Fibroblast of skin of back (primary cell): ENCODE measurements around the gene GHSR.

Experiments
- DNase-seq: peaks from one replicate; pipeline ENCODE4 v3.0.0-alpha.2; 2013

The GHSR gene

DNA sequence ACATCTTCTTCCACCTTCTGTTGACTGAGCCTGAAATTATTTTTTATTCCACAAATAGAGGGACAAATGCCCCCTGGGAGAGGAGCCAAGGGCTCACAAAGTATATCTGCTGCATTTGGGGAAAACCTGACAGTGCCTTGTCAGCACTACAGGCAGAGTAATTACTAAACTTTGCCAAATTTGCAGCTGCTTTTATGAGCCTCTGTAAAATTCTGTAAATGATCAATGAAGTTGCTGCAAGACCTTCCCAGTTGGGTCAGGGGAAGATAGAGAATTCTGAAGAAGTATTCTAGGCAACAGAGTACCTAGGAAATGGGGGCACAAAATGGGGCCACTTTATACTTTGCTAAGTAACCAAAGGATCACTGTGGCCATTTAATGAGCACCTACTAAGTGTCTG, 10.5 kb downstream of the GHSR start:
- DNase-seq, result no peak

DNA sequence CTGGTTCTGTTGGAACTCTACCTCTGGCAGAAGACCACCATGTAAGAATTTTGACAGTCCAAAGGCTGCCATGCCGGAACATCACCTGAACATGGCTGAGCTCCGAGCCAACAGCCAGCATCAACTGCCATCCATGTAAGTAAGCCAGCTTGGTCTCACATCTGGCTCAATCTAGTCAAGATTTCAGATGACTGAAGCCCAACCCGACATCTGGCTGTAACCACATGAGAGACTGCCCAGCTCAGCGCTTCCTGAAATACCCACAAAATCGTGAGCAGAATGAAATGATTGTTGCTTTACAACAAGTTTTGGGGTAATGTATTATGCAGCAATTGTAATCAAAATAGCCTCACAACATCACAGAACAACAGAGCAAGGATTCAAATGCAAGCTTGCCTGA, 32.9 kb downstream of the GHSR start:
- DNase-seq, result no peak

DNA sequence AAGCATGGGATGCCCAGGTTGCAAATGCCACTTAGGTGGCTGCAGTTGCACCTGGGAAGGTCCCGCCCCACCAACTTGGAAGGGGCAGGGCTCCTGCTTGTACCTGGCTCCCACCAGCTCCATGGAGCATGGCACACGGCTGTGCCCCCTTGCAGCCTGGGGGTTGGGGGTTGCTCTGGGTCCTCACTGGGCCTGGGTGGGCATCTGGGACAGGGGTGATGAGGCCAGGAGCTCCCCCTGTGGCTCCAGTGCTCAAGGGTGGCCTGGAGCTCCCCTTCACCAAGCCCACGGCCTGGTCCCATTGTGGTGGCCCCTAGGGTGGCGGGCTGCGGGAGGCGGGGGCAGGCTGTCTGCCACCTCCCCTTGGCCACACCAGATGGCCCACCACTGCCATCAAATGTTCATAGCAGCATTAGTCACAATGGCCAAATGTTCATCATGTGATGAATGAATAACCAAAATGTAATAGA, 36.7 kb downstream of the GHSR start:
- DNase-seq, result no peak

DNA sequence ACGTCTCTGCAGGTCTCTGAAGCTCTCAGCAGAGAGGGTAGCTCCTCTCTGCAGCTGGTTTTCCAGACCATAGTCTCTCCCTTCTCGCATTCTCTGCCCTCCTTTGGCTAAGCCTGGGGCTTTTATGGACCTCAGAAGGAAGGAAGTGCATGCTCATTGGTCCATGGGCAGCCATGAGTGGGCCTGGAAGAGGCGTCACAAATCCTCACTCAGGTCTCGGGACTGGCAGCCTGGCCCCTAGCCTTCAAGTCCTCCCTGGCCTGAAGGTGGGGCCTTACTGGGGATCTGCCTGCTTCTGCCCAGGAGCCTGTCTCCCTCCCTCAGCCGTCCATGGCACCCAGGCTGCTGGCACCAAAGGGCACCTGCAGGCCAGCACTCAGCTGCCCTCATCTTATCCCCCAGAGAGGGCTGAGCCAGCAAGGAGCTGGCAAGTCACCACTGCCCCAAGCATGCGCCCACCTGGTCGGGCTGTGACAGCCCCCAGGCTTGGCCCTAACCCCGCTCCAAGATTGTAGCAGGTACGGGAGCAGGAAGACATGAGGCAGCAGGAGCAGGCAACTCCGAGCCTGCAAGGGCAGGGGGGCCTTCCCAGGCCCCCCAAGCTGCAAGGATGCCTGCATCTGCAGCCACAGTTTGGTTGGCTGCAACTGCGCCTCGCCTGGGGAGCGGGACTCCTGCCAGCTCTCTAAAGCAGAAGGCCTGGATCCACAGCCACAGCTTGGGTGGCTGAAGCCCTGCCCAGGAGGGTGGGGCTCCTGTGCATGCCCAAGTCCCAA, 37.4 kb downstream of the GHSR start:
- DNase-seq, result no peak

DNA sequence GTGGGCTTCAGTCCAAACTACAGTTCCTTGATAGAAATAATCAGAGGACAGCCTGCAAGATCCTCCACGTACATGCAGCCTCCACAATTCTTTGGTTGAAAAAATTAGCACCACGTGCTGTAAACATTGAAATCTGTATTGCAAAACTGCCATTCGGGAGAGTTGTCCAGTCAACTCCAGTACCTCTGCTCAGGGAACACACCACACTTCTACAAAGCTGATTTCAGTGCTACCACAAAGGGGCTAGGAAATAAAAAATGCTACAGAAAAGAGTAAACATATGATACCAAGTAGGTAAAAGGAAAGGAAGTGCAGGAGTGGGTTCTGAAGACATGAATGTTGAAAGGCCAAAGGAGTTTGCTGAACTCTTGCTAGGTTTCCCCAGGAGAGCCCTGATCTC, 40.4 kb downstream of the GHSR start:
- no peak for DNase-seq

DNA sequence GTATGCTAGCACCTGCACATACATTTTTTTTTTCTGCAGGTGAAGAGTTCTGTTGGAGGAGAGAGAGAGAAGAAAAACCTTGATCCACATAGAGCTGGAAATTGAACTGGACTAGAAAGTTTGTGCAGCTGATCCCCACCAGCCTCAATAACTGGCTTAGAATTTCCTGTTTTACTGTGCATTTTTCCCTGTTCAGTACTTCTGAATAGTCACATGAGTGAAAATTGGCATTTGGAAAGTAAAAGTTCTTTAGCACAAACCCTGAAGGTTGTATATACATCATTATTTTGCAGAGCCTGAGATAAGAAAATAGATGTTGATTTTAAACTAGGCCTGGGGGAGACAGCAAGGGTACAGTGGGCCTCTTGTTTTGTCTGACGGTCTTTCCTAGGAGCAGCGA, 42.3 kb downstream of the GHSR start:
- no peak for DNase-seq

DNA sequence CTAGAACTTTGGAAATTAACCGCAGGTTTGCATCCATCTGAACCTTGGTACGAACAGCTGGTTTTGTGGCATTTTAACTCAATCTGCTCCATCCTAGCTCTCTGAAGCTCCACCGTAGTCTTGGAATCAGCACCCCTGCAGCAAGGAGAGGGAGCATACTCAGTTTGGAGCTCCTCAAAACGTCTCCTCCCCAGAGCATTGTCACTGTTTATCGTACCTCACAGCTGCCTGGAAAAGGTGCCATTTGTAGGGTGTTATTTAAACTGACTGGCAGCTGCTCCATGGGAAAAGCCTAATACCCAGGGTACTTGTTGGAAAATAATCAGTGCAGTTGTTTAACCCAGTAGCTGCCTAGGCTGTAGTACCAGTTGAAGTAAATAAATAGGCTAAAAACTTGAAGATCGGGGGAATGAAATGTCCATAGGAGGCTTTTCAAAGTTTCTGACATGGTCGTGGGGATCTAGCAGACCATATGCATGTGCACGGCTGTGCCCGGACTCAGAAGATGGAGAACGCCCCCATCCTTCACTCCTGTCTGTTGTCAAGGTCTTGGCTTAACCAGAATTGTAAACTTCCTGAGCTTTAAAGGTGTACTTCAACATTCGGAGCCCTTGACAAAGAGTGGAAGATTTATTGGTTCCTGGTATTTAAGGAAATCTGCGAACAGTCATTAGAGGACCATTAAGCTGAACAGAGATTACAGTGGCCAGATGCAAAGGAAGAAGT, 43.9 kb downstream of the GHSR start:
- no peak for DNase-seq

DNA sequence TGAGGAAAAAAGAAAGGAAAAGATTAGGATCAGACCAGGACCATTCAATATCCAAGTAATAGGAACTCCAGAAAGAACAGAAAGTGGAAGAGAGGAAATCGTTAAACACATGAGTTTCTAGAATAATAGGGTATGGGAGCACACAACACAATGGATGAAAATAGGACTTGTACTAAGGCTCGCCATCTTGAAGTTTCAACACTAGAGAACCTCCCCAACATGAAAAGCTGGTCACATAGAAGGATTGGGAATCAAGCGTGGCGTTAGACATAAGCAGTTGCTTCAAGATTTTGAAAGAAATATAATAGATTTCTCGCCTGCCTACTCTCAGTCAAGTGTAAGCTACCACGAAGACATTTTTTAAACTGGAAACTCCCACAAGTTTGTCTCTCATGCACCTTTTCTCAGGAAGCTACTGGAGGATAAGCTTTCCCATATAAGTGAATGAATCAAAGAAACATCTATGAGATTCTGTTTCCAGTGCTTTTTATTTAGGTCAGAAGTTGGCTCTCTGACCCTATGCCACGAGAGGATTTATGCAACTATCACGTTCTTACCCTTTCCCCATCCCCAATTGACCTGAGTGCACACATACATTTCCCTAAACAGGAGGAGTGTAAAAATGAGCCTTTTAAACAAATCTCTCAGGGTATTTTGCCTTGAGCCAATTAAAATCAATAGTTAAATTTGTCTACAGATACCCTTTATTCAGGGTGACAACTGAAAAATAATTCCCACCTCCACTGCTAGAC, 45.2 kb downstream of the GHSR start:
- no peak for DNase-seq

DNA sequence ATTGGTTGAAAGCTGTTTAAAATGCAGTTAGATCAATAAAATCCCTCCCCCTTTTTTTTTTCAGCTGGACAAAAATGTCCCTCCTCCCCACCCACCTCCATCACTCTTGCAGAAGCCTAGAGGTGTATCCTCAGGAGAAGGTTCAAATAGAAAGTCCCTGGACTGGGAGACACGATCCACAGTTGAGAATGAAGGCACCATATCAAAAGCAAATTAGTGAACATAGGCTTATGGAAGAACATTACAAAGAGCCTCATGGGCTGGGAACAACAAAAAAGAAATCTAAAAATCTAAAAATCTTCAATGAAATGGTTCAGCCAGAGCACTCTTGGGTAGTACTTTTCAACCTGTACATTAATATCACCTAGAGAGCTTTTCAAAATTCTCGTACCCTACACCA, 46.2 kb downstream of the GHSR start:
- DNase-seq, result no peak

DNA sequence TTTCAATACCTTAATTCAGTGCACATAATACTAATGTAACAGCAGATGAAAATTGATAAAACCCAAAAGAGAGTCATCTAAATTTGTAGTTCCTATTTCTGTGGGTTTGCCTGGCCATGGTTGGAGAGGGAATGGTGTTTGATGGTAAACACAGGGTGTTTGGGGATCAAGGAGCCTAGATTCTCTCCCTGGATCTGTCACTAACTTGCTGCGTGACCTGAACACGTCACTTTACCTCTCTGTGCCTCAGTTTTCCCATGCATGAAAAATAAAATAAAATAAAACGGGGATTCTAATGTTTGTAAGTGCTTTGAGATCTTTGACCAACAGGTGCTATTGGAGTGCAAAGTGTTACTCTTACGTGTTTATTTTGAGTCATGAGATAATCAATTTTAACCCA, 49.8 kb downstream of the GHSR start:
- no peak for DNase-seq

DNA sequence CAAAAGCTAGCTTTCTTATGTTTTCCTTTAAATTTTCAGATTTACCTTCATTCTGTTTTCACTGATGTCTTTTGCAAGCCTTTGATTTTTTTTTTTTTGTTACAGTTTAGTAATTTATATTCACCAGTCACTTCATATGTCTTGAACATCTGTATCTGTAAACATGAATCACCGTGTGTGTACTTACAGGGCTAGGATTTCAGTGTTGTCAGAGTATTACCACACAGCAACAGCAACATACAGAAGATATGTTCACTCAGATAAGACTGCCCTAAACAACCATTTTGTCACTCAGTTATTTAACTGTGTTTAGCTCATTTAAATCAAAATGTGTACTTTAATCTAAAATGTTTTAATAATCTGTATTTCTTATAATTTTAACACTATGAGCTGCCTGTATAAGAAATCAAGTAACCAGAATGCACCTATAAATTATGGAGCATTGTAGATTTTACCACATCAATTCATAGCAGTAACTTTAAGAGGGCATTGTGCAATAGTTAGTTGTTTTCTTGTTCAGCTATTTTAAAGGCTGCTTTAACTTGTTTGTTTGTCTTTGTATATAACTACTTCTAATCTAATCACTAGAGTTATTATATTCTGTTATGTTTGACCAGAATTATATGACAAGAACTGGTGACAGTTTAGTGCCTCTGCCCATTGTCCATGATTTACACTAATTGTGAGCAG, 50.4 kb downstream of the GHSR start:
- no peak for DNase-seq

DNA sequence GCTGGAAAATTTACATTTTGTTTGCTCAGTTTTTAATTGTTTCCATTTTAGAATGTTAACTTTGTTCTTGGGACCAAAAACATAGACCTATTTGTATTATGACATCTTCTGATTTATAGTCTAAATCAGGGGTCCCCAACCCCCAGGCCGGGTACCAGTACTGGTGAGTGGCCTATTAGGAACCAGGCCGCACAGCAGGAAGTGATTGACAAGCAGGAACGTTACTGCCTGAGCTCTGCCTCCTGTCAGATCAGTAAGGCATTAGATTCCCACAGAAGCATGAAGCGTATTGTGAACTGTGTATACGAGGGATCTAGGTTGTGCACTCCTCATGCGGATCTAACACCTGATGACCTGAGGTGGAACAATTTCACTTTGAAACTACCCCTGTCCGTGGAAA, 51.9 kb downstream of the GHSR start:
- no peak for DNase-seq

DNA sequence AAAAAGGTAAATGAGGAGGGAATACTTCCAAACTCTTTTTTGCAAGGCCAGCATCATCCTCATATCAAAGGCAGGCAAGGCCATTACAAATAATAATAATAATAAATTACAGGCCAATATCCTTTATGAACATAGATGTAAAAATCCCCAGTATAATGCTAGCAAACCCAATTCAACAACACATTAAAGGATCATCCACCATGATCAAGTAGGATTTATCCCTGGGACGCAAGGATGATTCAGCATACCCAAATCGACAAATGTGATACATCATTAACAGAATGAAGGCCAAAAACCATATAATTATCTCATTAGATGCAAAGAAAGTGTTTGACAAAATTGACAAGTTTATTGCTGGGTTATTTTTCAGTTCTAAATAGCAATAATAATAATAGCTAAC, 53.6 kb downstream of the GHSR start:
- DNase-seq, result no peak
